Cardiac muscle cell (in vitro differentiated cells and primary cell): ENCODE data around the gene FCER2. TPM values are rescaled to one million over a fixed set of nuclear protein-coding genes. Genes with fewer than 3 reads are reported as not detected.

ENCODE experiments used
- DNase-seq, 2 donors: peaks; one replicate each; pipeline versions ENCODE4 v3.0.0 to v3.0.0-alpha.2; 2010 to 2017; ENCODE audit warnings: low read depth in 1 of 2, low spot score in 1 of 2
- H3K27ac ChIP-seq: fragments of 200-600 bp; sonication (generic); 2 replicates; pipeline ENCODE4 v1.5.1; 2016
- H3K27me3 ChIP-seq: fragments of 200-600 bp; sonication (generic); 2 replicates; pipeline ENCODE4 v1.6.0; 2016; ENCODE audit warnings: control low read depth
- H3K36me3 ChIP-seq: fragments of 200-600 bp; sonication (generic); 2 replicates; pipeline ENCODE4 v1.5.1; 2016; ENCODE audit warnings: control low read depth
- H3K4me1 ChIP-seq: fragments of 200-600 bp; sonication (generic); 2 replicates; pipeline ENCODE4 v1.8.1; 2017; ENCODE audit warnings: low read depth, mild to moderate bottlenecking, mixed run types
- H3K4me3 ChIP-seq: fragments of 200-600 bp; sonication (generic); 2 replicates; pipeline ENCODE4 v1.5.1; 2016; ENCODE audit warnings: mild to moderate bottlenecking
- H3K9me3 ChIP-seq: fragments of 200-600 bp; sonication (generic); 2 replicates; pipeline ENCODE4 v1.5.1; 2017; ENCODE audit warnings: low read depth, mild to moderate bottlenecking, control low read depth
- CTCF ChIP-seq: IDR thresholded peaks from 2 replicates; pipeline ENCODE4 v1.5.1; 2012; ENCODE audit warnings: low read depth, mild to moderate bottlenecking, low read length
- polyA plus RNA-seq: library from polyadenylated mRNA; unstranded; fragments of >200 nt; fragmentation: Nextera tagmentation; extraction: Ambion mirVana; gene quantifications from 2 replicates; pipeline ENCODE4 v1.2.1, GENCODE V29; 2016
- total RNA-seq: library from RNA; depleted of rRNA; stranded (reverse); fragments of >200 nt; gene quantifications from 2 replicates; pipeline ENCODE4 v1.2.3, GENCODE V29; 2016

The FCER2 gene
- total and polyA plus RNA-seq, 2 experiments from 2014 or later, result not detected

- Histone ChIP-seq H3K27ac (no peak overlapping the region), H3K4me1 (no peaks in the 10 kb centered on the region), H3K36me3 (no peaks in the 10 kb centered on the region), H3K9me3 (no peaks in the 10 kb centered on the region), H3K4me3 (no peak overlapping the region), H3K27me3 (peaks cover 93% of the 10 kb centered on the region)
- DNase-seq, result no peak
- TF ChIP-seq CTCF, result no peak
Measured at GRCh38 chr19:7731218-7731595, 29.3 kb upstream of the FCER2 start.

- Histone ChIP-seq H3K4me3 (no peak overlapping the region), H3K27me3 (peaks cover 88% of the 10 kb centered on the region), H3K9me3 (no peaks in the 10 kb centered on the region), H3K27ac (no peak overlapping the region), H3K36me3 (no peaks in the 10 kb centered on the region), H3K4me1 (no peaks in the 10 kb centered on the region)
- no peak for DNase-seq
- no peak for TF ChIP-seq CTCF
Measured at GRCh38 chr19:7730286-7731217, 28.6 kb upstream of the FCER2 start.

- no peak for TF ChIP-seq CTCF
- Histone ChIP-seq H3K9me3 (no peaks in the 10 kb centered on the region), H3K36me3 (no peaks in the 10 kb centered on the region), H3K27me3 (peaks cover 88% of the 10 kb centered on the region), H3K4me3 (no peak overlapping the region), H3K4me1 (no peaks in the 10 kb centered on the region), H3K27ac (no peak overlapping the region)
- no peak for DNase-seq
Measured at GRCh38 chr19:7729831-7730285, 27.9 kb upstream of the FCER2 start.

GRCh38 chr19:7729211-7729610 lies 27.3 kb upstream of the FCER2 start:
- Histone ChIP-seq H3K9me3 (no peaks in the 10 kb centered on the region), H3K4me3 (no peak overlapping the region), H3K27ac (no peak overlapping the region), H3K27me3 (peaks cover 82% of the 10 kb centered on the region), H3K4me1 (no peaks in the 10 kb centered on the region), H3K36me3 (no peaks in the 10 kb centered on the region)
- TF ChIP-seq CTCF, result no peak
- DNase-seq, result no peak

GRCh38 chr19:7725791-7726190 lies 23.9 kb upstream of the FCER2 start:
- TF ChIP-seq CTCF, result no peak
- no peak overlapping the region for H3K4me3 ChIP-seq
- no peak for DNase-seq
- no peaks in the 10 kb centered on the region for H3K4me1 ChIP-seq
- H3K9me3 ChIP-seq, result no peaks in the 10 kb centered on the region
- H3K36me3 ChIP-seq, result no peaks in the 10 kb centered on the region
- H3K27ac ChIP-seq, result no peak overlapping the region
- peaks cover 52% of the 10 kb centered on the region for H3K27me3 ChIP-seq
